GM19193 (cell line): ENCODE measurements around the gene SLC12A8.

Source experiments
- POLR2A ChIP-seq: IDR thresholded peaks from 4 replicates; pipeline ENCODE4 v1.6.1; 2011; ENCODE audit not compliant: insufficient read depth, insufficient read length; ENCODE audit errors: extremely low read depth

SLC12A8 gene

DNA sequence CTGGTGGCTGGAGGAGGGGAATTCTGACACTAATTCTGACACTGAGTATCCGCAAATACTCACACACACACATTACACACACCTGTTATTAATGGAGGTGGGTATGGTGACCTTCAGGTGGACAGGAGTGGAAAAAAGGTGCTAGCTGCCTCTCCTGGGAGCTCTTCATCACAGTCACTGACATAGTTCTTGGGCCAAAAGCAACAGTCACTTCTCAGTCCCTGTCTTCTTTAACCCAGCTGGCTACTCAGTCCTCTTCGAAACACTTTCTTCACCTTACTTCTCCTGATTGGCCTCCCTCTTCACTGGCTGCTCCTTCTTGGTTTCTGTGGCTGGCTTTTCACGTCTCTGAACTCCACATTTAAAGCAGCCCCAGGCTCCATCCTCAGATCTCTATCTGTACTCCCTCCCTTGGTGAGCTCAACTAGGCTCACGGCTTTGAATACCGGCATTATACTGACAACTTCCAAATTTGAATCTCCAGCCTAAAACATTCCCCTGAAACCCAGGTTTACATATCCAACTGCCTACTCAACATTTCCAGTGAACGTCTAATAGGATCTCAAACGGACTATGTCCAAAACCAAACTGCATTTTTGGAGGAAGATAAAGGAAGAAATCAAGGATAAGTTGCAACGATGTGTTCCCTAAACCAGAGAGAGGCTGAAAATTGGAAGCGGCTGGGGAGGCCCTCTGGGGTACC is 103.6 kb downstream of the SLC12A8 start:
- TF ChIP-seq POLR2A: no peak

- TF ChIP-seq POLR2A: no peak
Observed at GRCh38 chr3:125107861-125108567, 104.5 kb downstream of the SLC12A8 start.

DNA sequence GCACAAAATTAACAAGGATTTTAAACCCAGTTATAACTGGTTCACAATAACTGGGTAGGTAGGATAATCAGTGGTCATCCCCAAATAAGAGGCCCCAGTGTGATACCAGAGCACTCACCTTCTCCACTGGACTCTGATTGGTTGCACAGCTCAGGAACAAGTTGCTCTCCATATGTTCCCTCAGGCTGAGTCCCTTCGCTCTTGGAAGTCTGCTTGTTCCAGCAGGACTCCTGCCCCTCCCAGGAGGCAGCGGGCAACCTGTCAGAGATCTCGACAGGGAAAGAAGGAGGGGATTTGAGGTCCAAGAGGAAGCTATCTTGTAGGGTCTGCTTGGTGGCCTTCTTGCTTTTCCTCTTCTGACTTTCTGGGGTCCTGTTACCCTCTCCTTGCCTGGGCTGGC is 105.2 kb downstream of the SLC12A8 start:
- TF ChIP-seq POLR2A: no peak

- no peak for TF ChIP-seq POLR2A
Observed at GRCh38 chr3:125105116-125105515, 107.4 kb downstream of the SLC12A8 start.

GRCh38 chr3:125104639-125105038 is 107.9 kb downstream of the SLC12A8 start:
- no peak for TF ChIP-seq POLR2A

GRCh38 chr3:125103406-125103805 is 109.1 kb downstream of the SLC12A8 start:
- TF ChIP-seq POLR2A: no peak

DNA sequence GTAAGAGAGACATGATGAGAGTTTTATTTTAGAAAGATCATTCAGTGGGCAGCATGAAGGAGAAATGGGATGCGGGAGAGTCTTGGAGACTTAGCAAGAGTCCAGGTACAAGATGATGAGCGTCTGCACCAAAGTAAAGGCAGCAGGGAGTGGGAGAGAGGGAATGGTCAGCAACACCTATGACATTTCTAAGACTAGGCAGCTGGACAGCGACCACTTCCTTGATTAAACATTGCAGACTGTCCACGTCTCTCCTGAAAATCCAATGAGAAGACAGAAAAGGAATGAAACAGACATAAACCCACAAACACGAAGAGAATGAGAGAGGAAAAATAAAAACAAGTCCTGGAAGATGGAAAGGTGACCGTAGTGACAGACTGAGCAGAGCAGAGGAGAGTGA is 110.1 kb downstream of the SLC12A8 start:
- TF ChIP-seq POLR2A: no peak

DNA sequence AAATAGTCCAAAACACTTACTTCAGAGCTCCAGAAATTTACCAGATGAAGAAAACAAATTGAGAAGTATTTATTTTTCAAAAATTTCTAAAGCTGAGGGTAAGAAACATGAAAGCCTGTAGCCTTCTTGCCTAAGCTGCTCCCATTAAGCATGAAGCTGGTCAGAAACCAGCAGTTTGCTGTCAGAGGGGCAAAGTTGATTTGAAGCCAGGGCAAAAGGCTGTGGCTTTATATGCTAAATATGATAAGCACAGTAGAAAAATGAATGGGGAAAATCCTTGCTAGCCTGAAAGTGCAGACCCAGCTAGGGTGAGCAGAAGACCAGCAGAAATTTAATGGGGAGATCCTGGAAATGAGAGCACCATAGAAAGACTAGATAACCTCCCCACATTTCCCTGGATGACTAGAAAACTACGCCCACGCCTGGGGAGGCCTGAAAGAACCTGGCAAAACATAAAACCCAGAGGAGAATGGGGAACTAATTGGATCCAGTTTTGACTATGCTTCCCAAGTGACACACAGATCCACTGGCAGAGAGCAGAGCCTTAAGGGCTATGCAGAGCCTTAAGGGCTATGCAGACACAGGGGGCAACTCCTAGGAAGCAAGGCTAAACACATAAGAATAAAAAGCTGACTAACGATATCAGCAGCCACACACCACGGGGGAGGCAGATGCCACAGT is 113.8 kb downstream of the SLC12A8 start:
- no peak for TF ChIP-seq POLR2A

DNA sequence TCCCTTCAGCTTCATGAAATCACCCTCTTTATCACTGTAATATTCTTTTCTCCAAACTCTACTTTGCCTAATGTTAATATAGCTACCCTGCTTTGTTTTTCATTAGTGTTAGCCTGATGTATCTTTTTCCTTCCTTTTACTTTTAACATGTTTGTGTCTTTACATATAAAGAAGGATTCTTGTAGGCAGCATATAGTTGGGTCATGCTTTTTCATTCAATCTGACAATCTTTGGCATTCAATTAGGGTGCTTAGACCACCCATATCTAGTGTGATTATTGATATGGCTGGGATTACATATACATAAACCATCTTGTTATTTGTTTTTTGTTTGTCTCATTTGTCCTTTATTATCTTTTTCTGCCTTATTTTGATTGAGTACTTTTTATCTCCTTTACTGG is 121.9 kb downstream of the SLC12A8 start:
- TF ChIP-seq POLR2A: no peak

DNA sequence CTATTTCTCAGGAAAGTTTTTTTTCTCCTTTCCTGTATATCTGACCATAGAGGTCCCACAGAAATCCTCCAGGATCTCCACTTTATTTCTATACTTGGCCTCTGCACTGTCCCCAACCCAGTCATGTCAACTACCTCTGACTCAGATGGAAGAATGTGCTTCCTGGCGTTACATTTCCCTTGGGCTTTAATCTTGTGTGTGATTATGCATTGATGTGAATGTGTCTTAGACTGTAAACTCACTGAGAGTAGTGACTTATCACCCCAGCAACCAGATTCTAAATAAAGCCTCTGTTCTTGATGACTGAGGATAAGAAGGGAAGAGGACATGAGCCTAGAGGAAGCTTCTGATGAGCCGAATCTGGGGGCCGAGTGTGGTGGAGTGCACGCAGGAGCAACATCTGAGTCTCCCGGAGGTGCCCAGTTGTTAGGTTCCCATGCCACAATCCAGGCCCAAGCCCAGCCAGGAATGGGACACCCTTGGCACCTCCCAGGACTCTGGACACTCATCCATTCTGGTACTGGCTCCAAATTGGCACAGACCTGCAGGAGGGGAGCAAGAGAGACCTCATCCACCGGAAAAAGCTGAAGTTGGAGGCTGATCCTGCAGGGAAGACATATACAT is 124.7 kb downstream of the SLC12A8 start:
- TF ChIP-seq POLR2A: no peak

DNA sequence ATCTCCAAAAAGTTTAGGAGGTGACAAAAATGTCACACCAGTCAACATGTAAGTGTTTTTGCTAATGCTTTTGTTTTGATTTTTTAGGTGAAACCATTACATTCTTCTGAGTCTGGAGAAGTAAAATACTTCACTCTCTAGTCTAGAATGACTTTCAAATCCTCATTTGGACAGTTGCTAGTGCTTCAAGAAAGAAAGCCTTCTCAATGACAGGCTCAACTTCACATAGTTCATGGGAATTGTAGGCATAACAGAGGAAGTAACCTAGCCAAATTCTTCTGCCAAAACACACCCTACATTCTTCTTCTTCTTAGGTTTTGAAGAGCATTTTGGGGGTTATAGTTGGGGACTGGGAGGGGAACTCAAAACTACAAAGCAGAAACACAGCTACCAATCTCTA is 127.4 kb downstream of the SLC12A8 start:
- no peak for TF ChIP-seq POLR2A

GRCh38 chr3:125083776-125084175 is 128.8 kb downstream of the SLC12A8 start:
- no peak for TF ChIP-seq POLR2A

GRCh38 chr3:125080077-125080476 is 132.5 kb downstream of the SLC12A8 start:
- no peak for TF ChIP-seq POLR2A

DNA sequence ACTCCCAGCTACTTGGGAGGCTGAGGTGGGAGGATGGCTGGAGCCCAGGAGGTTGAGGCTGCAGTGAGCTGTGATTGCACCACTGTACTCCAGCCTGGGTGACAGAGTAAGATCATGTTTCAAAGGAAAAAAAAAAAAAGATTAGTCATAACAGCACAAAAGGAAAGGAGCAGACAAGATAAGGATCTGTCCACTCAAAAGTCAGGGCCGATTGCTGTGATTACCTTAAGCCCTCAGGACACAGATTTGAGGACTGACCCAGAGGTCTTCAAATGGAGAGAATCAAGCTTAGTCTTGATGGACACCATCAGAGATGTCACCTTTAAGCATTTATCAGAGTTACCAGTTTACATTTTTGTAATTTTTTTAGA is 132.9 kb downstream of the SLC12A8 start:
- TF ChIP-seq POLR2A: no peak

GRCh38 chr3:125078951-125079674 is 133.4 kb downstream of the SLC12A8 start:
- TF ChIP-seq POLR2A: no peak
